HG02759 (cell line): ENCODE measurements around the gene VPS13C.

Experiments used
- ATAC-seq: cut with Tn5 transposase; IDR thresholded peaks from one replicate; pipeline ENCODE4 v1.9.1; 2021; ENCODE audit warnings: mild to moderate bottlenecking, moderate library complexity; ENCODE audit not compliant: unreplicated experiment

VPS13C gene

DNA sequence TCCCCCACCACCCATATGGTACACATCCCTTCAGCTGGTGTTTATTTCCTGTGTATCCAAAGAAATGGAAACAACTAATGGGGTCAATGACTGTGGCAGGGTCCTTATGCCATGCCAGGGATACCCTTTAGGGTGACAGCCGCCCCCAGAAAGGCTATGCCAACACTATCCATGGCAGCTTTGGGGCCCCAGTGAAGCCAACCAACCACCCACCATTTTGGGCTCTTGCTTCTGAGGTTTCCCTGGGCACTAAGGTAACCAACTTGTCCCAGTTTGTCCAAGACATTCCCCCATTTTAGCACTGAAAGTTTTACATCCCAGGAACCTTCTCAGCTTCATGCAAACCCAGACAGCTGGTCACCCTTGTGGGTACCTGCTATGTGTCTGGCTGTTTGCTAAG, 233.1 kb downstream of the VPS13C start:
- ATAC-seq = no peak

DNA sequence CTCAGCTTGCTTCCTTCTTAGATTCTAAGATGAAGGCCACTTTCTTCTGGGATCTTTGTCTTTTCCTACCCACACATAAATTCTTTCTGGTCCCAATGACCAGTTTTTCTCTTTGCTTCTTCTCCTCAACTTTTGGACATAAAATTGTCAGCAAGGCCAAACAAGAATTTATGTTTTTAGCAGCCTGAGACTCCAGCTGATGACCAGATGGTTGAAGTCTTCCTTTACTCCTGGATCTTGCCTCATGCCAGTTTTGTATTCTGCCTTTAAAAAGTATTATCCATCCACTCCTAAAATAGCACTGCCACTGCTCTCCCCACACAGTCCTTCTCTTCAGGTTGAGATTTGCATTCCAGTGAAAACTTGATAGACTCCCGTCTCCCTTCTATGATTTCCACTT, 236.0 kb downstream of the VPS13C start:
- no peak for ATAC-seq

DNA sequence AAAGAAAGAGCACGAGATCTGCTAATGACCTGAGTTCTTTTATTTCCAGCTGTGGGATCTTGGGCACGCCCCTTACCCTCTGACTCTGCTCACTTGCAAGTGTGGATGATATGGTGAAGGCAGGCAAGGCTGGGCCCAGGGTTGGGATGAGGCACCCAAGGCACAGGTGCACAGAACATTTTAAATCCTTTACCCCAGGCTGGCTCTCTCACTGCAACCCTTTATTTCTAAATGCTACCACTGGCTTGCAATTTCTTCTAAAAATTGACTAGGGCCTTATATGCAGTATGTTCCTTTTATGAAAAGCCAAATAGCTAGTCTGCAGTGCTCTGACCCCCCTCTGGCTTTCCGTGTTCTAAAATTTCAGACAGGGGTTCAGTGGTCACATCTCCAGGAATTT, 237.7 kb downstream of the VPS13C start:
- ATAC-seq = no peak

DNA sequence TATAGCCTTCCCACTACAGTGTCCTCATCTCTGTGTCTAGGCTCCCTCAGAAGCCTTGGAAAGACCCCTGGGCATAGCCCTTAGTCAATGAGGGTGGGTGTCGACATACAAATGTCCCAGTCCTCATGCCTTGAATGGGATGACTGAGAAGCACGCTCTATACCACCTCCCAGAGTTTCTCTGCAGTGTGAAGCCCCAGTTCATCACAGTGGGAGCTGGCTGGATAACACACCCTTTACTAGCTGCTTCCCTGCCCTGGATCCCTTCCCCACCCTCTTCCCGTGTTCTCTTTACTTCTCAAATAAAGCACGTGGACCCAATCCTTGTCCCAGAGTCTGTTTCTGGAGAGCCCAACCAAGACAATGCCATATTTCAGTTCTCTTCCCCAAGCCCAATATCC, 239.3 kb downstream of the VPS13C start:
- no peak for ATAC-seq

DNA sequence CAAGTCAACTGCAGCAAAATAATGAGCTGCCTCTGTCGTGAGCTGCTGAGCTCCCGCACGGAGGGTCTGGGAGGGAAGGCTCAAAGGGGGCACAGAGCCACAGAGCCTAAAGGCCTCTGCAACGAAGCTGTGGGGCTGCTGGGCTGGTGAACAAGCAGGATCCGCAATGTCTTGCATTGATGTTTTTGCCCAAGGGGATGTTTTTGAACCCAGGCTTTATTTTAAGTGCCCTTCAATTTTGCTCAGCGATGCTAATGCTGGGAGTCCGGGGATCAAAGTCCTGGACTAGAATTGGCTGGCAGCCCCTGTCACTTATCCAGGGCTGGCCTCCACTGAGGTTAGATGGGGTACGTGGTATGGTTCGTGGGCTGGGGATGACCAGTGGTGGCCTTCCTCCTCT, 240.0 kb downstream of the VPS13C start:
- ATAC-seq = no peak

DNA sequence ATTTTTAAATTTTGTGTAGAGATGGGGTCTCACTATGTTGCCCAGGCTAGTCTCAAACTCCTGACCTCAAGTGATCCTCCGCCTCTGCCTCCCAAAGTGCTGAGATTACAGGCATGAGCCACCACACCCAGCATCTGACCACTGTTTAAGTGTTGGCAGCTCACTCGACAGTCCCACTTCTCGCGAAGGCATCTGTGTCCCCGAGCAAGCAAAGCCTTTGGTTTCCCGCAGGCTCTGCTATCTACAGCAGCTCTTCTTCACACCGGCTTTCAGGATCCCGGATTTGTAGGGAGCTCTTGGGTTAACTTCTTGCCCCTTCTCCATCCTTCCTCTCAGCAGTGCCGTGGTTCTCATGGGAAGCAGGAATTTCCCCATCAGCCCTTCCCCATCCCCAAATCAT, 240.9 kb downstream of the VPS13C start:
- no peak for ATAC-seq

DNA sequence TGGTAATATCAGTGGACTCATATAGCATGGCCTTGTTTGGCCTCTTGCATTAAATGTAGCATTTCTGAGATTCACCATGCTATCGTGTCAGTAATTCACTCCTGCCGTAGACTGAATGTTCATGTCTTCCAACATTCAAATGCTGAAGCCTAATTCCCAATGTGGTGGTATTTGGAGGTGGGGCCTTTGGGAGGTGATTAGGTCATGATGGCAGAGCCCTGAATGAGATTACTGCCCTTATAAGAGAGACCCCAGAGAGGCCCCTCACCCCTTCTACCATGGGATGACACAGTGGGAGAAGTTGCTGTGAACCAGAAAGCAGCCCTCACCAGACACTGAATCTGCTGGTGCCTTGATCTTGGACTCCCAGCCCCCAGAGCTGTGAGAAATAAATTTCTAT, 241.4 kb downstream of the VPS13C start:
- ATAC-seq = no peak

DNA sequence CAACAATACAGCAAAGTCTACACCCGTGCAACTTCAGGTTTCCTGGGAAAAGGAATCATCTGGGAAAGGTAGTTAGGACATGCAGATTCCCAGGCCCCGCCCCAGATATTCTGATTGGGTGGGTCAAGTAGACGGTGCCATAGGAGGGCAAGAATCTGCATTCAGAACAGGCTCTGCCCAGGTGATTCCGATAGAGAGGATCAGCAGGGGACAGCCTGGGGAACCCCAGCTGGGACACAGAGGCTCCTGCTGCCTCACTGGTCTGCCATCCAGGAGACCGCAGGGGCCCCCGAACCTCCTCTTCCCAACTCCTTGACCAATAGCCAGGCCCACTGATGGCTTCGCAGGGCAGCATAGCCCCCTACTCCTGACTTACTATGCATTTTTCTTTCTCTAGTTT, 243.4 kb downstream of the VPS13C start:
- ATAC-seq = no peak

DNA sequence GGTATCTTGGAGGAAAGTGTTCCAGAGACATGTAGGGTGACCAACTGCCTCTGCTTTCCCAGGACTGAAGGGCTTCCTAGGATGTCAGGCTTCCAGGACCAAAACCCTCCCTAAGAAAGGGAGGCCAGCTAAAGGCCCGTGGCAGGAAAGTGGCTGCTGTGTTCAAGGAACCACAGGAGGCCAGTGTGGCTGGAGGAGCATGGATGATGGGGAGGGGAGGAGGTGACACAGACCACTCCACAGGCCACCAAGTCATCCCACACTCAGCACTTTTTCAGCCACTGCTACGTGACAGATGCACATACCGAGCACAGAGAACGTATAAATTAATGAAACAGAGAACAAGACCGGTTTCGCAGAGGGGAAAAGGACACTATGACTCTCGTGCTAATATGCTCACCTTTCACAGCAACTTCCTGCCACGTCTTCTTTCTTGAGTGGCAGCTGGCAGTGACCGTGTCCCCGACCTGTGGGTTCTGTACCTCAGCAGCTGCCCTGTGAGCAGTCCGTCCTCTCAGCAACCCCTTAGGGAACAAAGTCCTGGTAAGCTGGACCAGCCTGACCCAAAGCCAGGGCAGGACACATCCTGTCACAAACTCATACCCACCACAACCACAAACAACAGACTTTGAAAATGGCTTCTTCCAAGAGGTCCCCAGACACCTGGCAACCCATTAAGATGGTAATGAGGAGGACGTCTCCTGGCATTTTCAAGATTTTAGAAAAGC, 244.7 kb downstream of the VPS13C start:
- no peak for ATAC-seq

DNA sequence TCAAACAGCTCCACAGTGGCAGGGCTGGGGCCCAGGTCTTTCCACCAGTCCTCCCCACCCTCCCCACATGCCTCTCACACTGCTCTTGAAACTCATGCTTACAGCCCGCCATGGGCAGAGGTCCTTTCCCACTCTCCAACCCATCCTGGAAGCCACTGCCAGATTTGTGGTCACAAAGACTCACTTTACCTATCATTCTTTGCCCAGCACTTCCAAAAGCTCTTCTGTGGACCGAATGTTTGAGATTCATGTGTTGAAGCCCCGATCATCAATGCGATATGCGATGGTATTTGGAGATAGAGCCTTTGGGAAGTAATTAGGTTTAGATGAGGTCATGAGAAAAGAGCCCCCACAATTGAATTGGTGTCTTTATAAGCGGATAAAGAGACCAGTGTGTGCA, 247.8 kb downstream of the VPS13C start:
- ATAC-seq = no peak

DNA sequence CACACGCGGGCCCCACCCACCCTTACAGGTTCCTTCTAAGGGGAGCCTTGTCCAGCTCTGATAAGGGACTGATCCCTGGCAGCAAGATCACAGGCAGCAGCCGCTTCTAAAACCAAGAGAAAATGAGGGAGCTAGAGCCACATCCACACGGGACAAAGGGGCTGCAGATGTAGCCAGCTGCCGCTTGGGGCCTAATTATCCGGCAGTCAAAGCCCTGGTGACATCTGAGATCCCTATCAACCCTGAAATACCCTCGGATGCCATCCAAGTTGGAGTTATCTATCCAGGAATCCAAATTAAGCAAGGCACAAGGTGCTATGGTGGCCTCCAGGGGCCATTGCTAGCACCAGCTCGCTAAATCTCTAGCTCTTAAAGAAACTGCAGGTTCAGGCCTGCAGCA, 248.3 kb downstream of the VPS13C start:
- no peak for ATAC-seq

DNA sequence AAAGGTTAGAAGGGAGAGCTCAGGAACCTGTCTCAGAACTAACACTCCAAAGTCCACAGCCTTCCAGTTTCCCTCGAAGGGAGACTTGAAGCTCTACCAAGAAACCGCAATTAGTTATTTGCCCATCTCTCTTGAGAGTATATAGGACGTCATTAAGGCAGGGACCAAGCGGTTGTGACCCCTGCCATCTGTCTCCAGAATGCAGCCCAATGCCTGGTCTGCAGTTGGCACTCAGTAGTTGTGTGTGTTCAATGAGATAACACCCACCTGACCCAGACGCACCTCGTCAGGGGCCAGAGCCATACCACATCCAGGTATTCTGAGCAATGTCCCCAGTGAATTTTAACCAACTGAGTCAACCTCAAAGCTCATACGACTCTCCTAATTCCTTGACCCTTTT, 251.0 kb downstream of the VPS13C start:
- no peak for ATAC-seq

DNA sequence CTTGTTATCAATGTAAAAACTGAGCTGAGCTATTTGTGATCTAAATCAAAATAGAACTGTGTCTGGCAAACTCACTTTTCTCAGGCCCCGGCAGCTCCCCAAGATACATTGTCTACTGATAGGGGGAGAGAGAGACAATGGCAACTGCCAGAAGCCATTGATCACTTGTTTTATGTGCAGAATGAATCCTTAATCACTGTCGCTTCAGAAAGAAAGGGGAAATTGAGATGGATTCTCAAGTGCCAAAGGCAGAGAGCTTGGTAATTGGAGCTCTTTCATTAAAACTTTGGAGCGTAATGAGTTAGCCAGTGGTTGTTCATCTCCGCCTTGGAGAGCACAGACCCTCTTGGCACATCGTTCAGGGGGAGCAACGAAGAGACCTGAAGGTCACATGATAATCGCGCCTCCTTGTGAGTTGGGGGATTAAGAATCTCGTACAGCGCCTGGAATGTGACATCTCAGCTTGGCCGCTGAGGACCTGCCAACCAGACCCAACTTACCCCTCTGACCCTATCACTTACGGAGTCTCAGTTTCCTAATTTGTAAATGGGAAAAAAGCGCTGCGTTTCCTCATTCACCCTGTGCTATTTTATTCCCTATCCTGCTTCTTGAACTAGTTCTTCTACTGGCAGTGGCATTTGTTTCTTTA, 252.8 kb downstream of the VPS13C start:
- ATAC-seq = no peak
